ENCODE data around the gene XRCC3.
A peak's percentile ranks its signal among the peaks of the same experiment; 100 is the strongest.
"Not testable (repeated sequence)": the region's sequence is repeated elsewhere in the genome, so short reads cannot be mapped to it uniquely, and the experiment has no call there.

The XRCC3 gene

GRCh38 chr14:103694572-103695026, 20.7 kb downstream of the XRCC3 start:
- no peak for DNase-seq (ENCODE audit: low spot score)

DNA sequence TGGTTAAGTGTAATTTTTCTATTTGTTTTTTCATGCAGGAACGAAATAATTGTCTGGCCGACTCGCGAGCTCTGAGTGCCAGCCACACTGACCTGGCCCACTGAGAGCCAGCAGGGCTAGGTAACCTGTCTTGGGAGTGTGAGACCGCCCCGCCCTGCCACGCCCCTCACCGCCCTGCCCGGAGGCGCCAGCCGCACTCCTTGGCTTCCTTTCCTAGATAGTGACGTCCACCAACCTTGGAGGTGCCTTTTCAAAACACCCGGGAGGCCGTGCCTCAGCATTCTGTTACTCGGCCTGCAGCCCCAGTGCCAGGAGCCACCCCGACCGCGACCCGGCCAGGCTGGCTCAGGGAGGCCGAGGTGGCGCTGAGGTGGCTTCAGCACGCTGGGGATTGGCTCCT, 21.7 kb downstream of the XRCC3 start:
- no peak for DNase-seq (ENCODE audit: low spot score)

GRCh38 chr14:103692871-103693270, 22.4 kb downstream of the XRCC3 start:
- DNase-seq (ENCODE audit: low spot score) = no peak

GRCh38 chr14:103692159-103692558, 23.1 kb downstream of the XRCC3 start:
- no peak for DNase-seq (ENCODE audit: low spot score)

DNA sequence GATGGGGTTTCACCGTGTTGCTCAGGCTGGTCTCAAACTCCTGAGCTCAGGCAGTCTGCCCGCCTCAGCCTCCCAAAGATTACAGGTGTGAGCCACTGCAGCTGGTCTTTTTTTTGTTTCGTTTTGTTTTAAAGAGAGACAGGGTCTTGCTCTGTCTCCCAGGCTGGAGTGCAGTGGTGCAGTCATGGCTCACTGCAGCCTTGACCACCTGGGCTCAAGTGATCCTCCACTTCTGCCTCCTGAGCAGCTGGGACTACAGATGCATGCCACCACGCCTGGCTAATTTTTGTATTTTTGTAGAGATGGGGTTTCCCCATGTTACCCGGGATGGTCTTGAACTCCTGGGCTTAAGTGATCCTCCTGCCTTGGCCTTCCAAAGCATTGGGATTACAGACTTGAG, 23.6 kb downstream of the XRCC3 start:
- not testable (repeated sequence) for DNase-seq (ENCODE audit: low spot score)

DNA sequence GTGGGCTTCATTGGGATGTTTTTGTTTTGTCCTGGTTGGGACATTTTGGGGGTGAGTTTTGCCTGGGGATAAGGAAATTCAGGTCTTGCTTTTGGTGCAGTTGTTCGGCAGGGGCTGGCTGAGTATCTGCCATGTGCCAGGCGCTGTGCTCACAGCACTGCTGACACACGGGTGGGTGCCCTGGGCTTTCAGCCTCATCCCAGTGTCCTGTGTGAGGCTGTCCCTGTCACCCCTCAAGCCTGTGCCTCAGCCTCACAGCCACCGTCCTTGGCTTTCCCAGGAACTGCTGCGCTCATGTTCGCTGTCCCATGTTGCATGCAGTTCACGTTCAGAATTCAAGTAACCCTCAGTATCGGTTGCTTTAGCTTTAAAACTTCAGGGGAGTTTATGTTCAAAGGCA, 24.9 kb downstream of the XRCC3 start:
- no peak for DNase-seq (ENCODE audit: low spot score)

GRCh38 chr14:103688906-103689902, 26.0 kb downstream of the XRCC3 start:
- DNase-seq (ENCODE audit: low spot score) = peak; percentile 42

DNA sequence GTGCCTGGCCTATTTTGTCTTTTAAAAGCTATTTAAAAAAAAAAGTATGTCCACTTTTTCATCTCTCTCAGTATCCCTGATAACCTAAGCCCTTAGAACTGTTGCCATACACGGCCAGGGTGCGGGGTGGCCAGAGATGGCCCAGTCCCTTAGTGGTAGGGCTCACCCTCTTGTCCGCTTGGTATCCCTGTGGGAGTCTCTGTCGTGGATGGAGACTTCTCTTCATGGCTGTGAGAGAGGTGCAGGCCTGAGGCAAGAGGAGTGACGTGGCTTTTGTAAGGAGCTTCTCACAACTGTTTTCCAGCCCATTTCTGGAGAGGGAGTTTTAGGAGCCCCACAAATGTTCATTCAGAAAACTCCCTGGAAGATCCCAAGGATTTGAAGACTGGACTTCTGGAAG, 26.8 kb downstream of the XRCC3 start:
- DNase-seq (ENCODE audit: low spot score) = no peak

DNA sequence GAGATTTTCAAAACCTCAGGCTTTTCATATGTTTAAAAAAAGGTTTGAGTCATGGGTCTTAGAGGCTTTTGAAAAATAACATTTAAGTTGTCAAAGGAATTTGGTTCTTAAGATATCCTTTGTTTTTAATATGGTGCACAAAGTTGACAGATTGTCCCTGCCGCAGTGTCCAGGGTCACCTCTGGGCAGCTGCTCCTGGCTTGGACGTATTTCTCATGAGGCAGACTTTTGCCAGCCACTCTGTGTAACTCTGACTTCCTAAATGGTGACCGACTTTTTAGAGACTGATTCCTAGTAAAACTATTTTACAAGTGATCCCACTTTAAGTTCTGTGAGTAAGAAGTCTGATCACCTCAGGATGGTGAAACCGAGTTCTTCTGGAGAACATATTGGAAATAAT, 27.5 kb downstream of the XRCC3 start:
- no peak for DNase-seq (ENCODE audit: low spot score)

GRCh38 chr14:103686831-103687485, 28.3 kb downstream of the XRCC3 start:
- DNase-seq (ENCODE audit: low spot score) = no peak

GRCh38 chr14:103685276-103686211, 29.7 kb downstream of the XRCC3 start:
- DNase-seq (ENCODE audit: low spot score) = no peak

DNA sequence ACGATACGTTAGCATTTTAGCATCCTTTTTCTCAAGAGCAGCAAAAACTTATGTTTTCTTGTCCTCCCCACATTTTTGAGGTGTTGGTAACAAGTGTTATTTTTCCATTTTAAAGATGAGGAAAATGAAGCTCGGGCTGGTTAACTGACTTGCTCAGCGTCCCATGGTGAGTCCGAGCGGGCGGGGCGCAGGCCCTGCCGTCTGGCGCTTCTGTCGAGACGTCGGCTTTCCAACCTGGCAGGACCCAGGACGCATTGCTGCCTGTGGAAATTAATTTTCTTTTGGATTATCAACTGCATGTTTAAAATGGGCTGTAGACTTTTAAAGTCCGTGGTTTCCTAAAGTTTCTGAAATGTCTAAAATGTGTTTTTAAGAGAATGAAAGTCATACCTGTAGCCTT, 30.4 kb downstream of the XRCC3 start:
- DNase-seq (ENCODE audit: low spot score) = no peak

- DNase-seq (ENCODE audit: low spot score) = no peak
Observed at GRCh38 chr14:103684471-103684870, 30.8 kb downstream of the XRCC3 start.

GRCh38 chr14:103683139-103683538, 32.1 kb downstream of the XRCC3 start:
- DNase-seq (ENCODE audit: low spot score) = no peak

- no peak for DNase-seq (ENCODE audit: low spot score)
Observed at GRCh38 chr14:103680491-103681231, 34.6 kb downstream of the XRCC3 start.

DNA sequence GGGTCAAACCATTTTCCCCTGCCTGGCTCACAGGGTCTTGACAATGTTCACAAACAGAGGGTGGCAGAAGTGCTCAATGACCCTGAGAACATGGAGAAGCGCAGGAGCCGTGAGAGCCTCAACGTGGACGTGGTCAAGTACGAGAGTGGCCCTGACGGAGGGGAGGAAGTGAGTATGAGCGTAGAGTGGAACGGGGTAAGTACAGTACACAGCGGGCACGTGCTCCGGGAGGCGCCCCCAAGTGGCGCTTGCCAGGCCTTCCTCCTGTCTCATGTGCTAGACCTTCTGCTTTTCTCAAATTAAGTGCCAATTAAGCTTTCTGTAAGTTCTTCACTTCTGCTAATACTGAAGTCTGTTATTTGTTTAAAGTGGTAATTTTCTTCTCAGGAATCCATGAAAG, 35.9 kb downstream of the XRCC3 start:
- peak; percentile 60 for DNase-seq (ENCODE audit: low spot score)

GRCh38 chr14:103676881-103677675, 38.2 kb downstream of the XRCC3 start:
- DNase-seq (ENCODE audit: low spot score) = no peak

DNA sequence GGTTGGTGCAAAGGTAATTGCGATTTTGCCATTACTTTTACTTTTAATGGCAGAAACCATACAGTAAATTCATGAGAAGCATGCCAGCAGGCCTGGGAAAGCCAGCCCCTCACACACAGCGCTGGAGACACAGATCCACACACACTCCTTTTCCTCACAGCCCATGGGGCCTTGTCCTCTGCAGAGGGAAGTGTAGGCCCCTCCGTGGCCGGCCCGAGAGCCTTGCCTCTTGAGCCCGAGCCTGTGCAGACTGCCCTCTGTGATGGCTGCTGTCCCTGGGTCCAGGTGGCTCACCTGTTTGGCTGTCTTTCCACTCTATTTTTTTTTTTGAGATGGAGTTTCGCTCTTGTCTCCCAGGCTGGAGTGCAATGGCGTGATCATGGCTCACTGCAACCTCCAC, 39.3 kb downstream of the XRCC3 start:
- no peak for DNase-seq (ENCODE audit: low spot score)

DNA sequence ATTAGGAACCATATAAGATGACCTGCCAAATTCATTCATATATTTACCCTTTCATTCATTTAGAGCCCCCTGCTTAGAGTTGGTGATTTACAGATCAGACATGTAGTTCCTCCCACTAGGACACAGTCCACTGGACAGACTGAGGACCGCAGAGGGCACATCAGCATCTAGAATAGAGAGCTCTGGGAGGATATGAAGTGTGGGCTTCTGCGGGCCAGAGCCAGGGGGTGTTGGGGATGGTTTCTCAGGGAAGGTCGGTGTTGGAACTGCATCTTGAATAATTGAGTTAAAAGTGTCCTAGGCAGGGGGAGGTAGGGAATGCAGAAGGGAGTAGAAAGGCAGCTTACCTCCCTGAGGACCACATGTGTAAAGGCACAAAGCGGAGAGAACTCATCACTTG, 43.3 kb downstream of the XRCC3 start:
- no peak for DNase-seq (ENCODE audit: low spot score)

- no peak for DNase-seq (ENCODE audit: low spot score)
Observed at GRCh38 chr14:103669370-103669769, 45.9 kb downstream of the XRCC3 start.

DNA sequence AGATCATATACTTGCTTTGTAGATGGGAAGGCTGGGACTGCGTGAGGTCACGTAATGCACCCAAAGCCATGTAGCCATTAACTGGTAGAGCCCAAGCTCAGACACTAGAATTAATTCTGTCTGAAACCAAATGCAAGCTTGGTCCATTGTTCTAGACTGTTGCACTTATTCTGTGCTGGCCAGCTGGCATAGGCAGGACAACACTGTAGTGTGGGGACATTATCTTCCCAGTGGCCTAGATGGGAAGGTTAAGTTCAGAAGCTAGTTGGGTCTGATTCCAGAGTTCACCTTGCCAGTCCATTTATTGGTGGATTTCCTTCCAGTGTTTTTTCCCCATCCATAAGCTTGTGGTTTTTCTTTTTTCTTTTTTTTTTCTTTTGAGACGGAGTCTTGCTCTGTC, 47.1 kb downstream of the XRCC3 start:
- DNase-seq (ENCODE audit: low spot score) = no peak

Measured in AG20443 (cell line).